K562 (cell line): ENCODE data around the gene CECR2. TPM values are rescaled to one million over a fixed set of nuclear protein-coding genes. Genes with fewer than 3 reads are reported as not detected.
A peak's percentile ranks its signal among the peaks of the same experiment; 100 is the strongest.

Source experiments
- ATAC-seq: fragments of 200-7000 bp; cut with Tn5 transposase; 3 replicates; pipeline ENCODE4 v1.9.1; 2020; ENCODE audit warnings: moderate library complexity
- BruUV-seq: library from RNA; stranded (reverse); fragments of 400-500 nt; replicated peaks from 2 replicates; lab custom pipeline; 2021; lab: Mats Ljungman, UMichigan
- CTCF ChIA-PET: fragments of 300-600 bp; formaldehyde crosslinking; extraction: SDS; loops from one replicate; lab custom pipeline; 2021; ENCODE audit warnings: low intra/inter-chr PET ratio; lab: Yijun Ruan, JAX
- POLR2A ChIA-PET: fragments of 300-600, 350-650 bp; sonication (Branson Sonifier 250); formaldehyde crosslinking; extraction: SDS; loops from one replicate; lab custom pipeline; 2021; ENCODE audit warnings: antibody characterized with exemption, inconsistent platforms; lab: Yijun Ruan, JAX
- DNase-seq, 4 experiments: peaks; one replicate each; pipeline versions ENCODE4 v3.0.0 to v3.0.0-alpha.2; 2011 to 2018; ENCODE audit warnings: low spot score in 3 of 4, mixed read lengths in 3 of 4; ENCODE audit errors: extremely low read depth in 1 of 4
- FAIRE-seq: peaks from 2 replicates; lab custom pipeline; 2011; peaks lifted over from hg19 to GRCh38; lab: Jason Lieb, UNC
- H2AFZ ChIP-seq: 2 replicates; pipeline ENCODE4 v1.6.0; 2011; ENCODE audit warnings: low read depth, low read length, control low read depth, inconsistent platforms
- H3K27ac ChIP-seq: fragments of 200-600 bp; 3 replicates; pipeline ENCODE4 v1.8.0; 2011; ENCODE audit warnings: low read depth, mild to moderate bottlenecking, control low read depth, inconsistent platforms, low read length, moderate library complexity, mixed read lengths; ENCODE audit errors: extremely low read depth
- H3K27me3 ChIP-seq, 2 experiments: fragments of 300-600 bp in 1 of 2; 2 replicates in 1 of 2; 3 replicates in 1 of 2; pipeline versions ENCODE4 v1.6.0 to v1.8.0; 2011; ENCODE audit warnings: inconsistent platforms in 2 of 2, low read length in 2 of 2, mild to moderate bottlenecking in 1 of 2, mixed read lengths in 1 of 2, moderate library complexity in 1 of 2; ENCODE audit not compliant: control insufficient read depth in 2 of 2, insufficient read depth in 2 of 2
- H3K36me3 ChIP-seq: fragments of 300-600 bp; 3 replicates; pipeline ENCODE4 v1.8.0; 2011; ENCODE audit warnings: mild to moderate bottlenecking, low read length, inconsistent platforms; ENCODE audit not compliant: control insufficient read depth, insufficient read depth
- H3K4me1 ChIP-seq, 2 experiments: fragments of 200-600 bp in 1 of 2; replicated peaks in 1 of 2; 2 replicates in 1 of 2; 3 replicates in 1 of 2; pipeline versions ENCODE4 v1.5.1 to v1.8.0; 2011; ENCODE audit warnings: inconsistent platforms in 2 of 2, low read length in 2 of 2, mild to moderate bottlenecking in 1 of 2, mixed read lengths in 1 of 2, moderate library complexity in 1 of 2; ENCODE audit not compliant: control insufficient read depth in 2 of 2, insufficient read depth in 2 of 2
- H3K4me2 ChIP-seq: 2 replicates; pipeline ENCODE4 v1.6.1; 2011; ENCODE audit warnings: low read length, control low read depth, inconsistent platforms, mixed read lengths; ENCODE audit not compliant: insufficient read depth
- H3K4me3 ChIP-seq: fragments of 200-600 bp; sonication (generic), shearing (Covaris generic); 2 replicates; pipeline ENCODE4 v1.5.1; 2016; ENCODE audit warnings: control low read depth, inconsistent platforms
- H3K79me2 ChIP-seq: fragments of 200-600 bp; 3 replicates; pipeline ENCODE4 v1.8.0; 2011; ENCODE audit warnings: low read length, inconsistent platforms; ENCODE audit not compliant: control insufficient read depth, insufficient read depth
- H3K9ac ChIP-seq, 2 experiments: 2 replicates each; pipeline versions ENCODE4 v1.6.0 to v1.6.1; 2011; ENCODE audit warnings: low read depth in 2 of 2, low read length in 2 of 2, control low read depth in 1 of 2, inconsistent platforms in 1 of 2, mild to moderate bottlenecking in 1 of 2, mixed read lengths in 1 of 2; ENCODE audit not compliant: insufficient read depth in 1 of 2
- H3K9me1 ChIP-seq: one replicate; pipeline ENCODE4 v1.6.0; 2011; ENCODE audit warnings: inconsistent platforms, mild to moderate bottlenecking, low read length, moderate library complexity; ENCODE audit not compliant: control insufficient read depth, insufficient read depth
- H3K9me3 ChIP-seq: replicated peaks from 2 replicates; pipeline ENCODE4 v1.5.1; 2011; ENCODE audit warnings: low read depth, low read length, inconsistent platforms; ENCODE audit not compliant: control insufficient read depth, insufficient read depth
- H4K20me1 ChIP-seq: replicated peaks from 2 replicates; pipeline ENCODE4 v1.6.1; 2011; ENCODE audit warnings: low read length, inconsistent platforms, mixed read lengths; ENCODE audit not compliant: control insufficient read depth, insufficient read depth
- C11orf30 ChIP-seq: fragments of 450-650 bp; IDR thresholded peaks from 2 replicates; pipeline ENCODE4 v1.6.1; 2016; ENCODE audit warnings: low read depth, mild to moderate bottlenecking
- YY1 ChIP-seq, 3 experiments: IDR thresholded peaks; 2 replicates each; pipeline ENCODE4 v1.6.1; 2011; ENCODE audit warnings: low read length in 2 of 3, mild to moderate bottlenecking in 2 of 3, moderate library complexity in 2 of 3, borderline replicate concordance in 1 of 3, control low read depth in 1 of 3, low read depth in 1 of 3; ENCODE audit not compliant: insufficient read depth in 3 of 3, insufficient replicate concordance in 2 of 3, control insufficient read depth in 1 of 3, insufficient read length in 1 of 3; ENCODE audit errors: extremely low read depth in 1 of 3
- WGBS: fragments of 100-300 bp; shearing (Covaris generic); methylation state at CpG from one replicate; pipeline ENCODE4 v1.1.6; 2016; ENCODE audit warnings: low coverage, mixed read lengths; ENCODE audit not compliant: insufficient coverage; ENCODE audit errors: missing lambda C conversion rate; 5-methylcytosine and 5-hydroxymethylcytosine counted together
- in situ Hi-C: fragments of 300-500 bp; cut with MboI; formaldehyde crosslinking; loops from 4 replicates; pipeline ENCODE4 v1.15.0; 2018; ENCODE audit warnings: inconsistent platforms, mixed read lengths
- intact Hi-C: fragments of 100-400 bp; cut with micrococcal nuclease; formaldehyde crosslinking; loops from 2 replicates; pipeline ENCODE4 v1.14.2; 2022
- polyA plus RNA-seq, 8 experiments: library from polyadenylated mRNA; depleted of rRNA in 4 of 8; stranded (reverse) in 5 of 8; unstranded in 3 of 8; fragments of >200 nt; fragmentation: Nextera tagmentation in 2 of 8; fragmentation: Illumina TruSeq in 1 of 8; extraction: Ambion mirVana in 2 of 8; extraction: Trizol in 1 of 8; gene quantifications; 2 replicates each; pipeline versions ENCODE4 v1.2.1 to v1.2.3, GENCODE V29; 2011 to 2014; ENCODE audit warnings: inconsistent platforms in 1 of 8, missing spikeins in 1 of 8
- total RNA-seq, 7 experiments: library from RNA; depleted of rRNA in 6 of 7; stranded (reverse); fragments of >200 nt in 6 of 7; fragmentation: Illumina TruSeq in 2 of 7; extraction: Trizol in 2 of 7; gene quantifications; 2 replicates each; pipeline versions ENCODE4 v1.2.1 to v1.2.3, GENCODE V29; 2011 to 2021; ENCODE audit warnings: low replicate concordance in 1 of 7
- TF ChIP-seq, protein P1 (sequence below): fragments of 250-450 bp; sonication (Bioruptor Pico); IDR thresholded peaks from 2 replicates; pipeline ENCODE4 v1.4.0; 2020; ENCODE audit warnings: mild to moderate bottlenecking, moderate library complexity, borderline replicate concordance

Gene CECR2
- total and polyA plus RNA-seq, 9 of the 15 experiments (the other 6 are each of a cell fraction or from before 2014, with no cell fraction given): 0.01 to 1.00 (median 0.27) TPM

DNA sequence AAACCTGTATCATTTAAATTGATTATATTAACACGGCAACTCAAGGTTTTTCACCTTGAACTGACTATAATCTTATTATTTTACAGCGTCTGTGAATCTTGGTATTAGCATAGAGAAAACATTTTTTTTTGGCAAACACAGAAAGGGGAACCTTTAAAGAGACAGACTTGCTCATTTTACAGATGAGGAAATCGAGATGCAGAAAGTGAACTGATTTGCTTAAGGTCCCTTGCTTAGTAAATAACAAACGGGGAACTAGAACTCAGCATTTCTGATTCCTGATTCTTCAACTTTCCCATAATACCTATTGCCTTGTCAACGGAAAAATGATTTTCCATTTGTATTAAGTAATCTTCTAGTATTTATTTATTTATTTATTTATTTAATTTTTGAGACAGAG lies 33.2 kb upstream of the CECR2 start (continued):
- TF ChIP-seq C11orf30: no peak

DNA sequence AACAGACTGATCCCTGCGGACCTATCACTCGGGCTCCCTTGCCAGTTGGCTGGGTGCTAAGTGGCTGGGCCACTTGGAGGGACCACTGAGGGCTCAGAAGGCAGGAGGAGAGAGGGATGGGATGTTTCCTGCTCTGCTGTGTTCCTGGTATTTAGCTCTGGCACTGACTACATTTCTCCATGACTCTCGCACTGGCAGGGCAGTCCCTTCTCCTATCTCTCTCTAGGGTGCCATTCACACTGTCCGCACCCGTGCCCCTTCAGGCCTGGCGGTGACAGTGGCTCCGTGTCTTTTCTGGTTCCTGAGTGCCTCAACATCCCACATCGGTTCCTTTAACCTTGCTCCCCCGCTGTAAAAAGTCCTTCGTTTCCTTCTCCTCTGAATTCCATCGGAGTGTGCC lies 31.6 kb upstream of the CECR2 start:
- intact Hi-C loops: no loop called here
- Histone ChIP-seq H3K27ac (no peak overlapping the region), H3K36me3 (no peaks in the 10 kb centered on the region), H3K79me2 (no peaks in the 10 kb centered on the region), H3K4me3 (no peak overlapping the region), H3K9me1 (peaks cover 4% of the 10 kb centered on the region), H2AFZ (no peak overlapping the region), H3K9ac (no peak overlapping the region), H3K9me3 (no peaks in the 10 kb centered on the region), H3K4me2 (no peak overlapping the region), H4K20me1 (no peaks in the 10 kb centered on the region; the same call in 1 of the 2 replicates), H3K4me1 (no peaks in the 10 kb centered on the region), H3K27me3 (peaks cover 14 to 30% of the 10 kb centered on the region in 2 experiments)
- POLR2A ChIA-PET: interaction anchor here (1.0 kb wide), 1 partner anchor 9 kb away, joined by 3 read pairs; no protein-coding TSS in a partner anchor
- TF ChIP-seq, protein P1, sequence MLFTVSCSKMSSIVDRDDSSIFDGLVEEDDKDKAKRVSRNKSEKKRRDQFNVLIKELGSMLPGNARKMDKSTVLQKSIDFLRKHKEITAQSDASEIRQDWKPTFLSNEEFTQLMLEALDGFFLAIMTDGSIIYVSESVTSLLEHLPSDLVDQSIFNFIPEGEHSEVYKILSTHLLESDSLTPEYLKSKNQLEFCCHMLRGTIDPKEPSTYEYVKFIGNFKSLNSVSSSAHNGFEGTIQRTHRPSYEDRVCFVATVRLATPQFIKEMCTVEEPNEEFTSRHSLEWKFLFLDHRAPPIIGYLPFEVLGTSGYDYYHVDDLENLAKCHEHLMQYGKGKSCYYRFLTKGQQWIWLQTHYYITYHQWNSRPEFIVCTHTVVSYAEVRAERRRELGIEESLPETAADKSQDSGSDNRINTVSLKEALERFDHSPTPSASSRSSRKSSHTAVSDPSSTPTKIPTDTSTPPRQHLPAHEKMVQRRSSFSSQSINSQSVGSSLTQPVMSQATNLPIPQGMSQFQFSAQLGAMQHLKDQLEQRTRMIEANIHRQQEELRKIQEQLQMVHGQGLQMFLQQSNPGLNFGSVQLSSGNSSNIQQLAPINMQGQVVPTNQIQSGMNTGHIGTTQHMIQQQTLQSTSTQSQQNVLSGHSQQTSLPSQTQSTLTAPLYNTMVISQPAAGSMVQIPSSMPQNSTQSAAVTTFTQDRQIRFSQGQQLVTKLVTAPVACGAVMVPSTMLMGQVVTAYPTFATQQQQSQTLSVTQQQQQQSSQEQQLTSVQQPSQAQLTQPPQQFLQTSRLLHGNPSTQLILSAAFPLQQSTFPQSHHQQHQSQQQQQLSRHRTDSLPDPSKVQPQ (CRISPR knock-in tag): no peak
- no peak for TF ChIP-seq YY1 (IDR thresholded peaks at IDR 0.05; ENCODE audit: borderline replicate concordance in 1 of 3, control insufficient read depth in 1 of 3, extremely low read depth in 1 of 3, insufficient read depth in 3 of 3, insufficient read length in 1 of 3, insufficient replicate concordance in 2 of 3, low read depth in 1 of 3, low read length in 2 of 3)
- in situ Hi-C loops: no loop called here
- WGBS: 0% methylated on average over 11 of the region's 11 CpGs
- ATAC-seq (no peak), DNase-seq (peak in 1 of 4 experiments; percentile 5), FAIRE-seq (no peak)
- CTCF ChIA-PET: no interaction called here
- BruUV-seq: no TSS peak
